Pancreas (tissue), 10 donors: ENCODE results near the gene TUBB4B. TPM values are rescaled to one million over a fixed set of nuclear protein-coding genes. Genes with fewer than 3 reads are reported as not detected.
A peak's percentile ranks its signal among the peaks of the same experiment; 100 is the strongest.

ENCODE experiments used
- ATAC-seq, 4 donors: fragments of 200-7000 bp; cut with Tn5 transposase; one replicate each; pipeline versions ENCODE4 v1.8.0 to v1.9.1; 2020; ENCODE audit warnings: mild to moderate bottlenecking in 4 of 4, moderate library complexity in 4 of 4
- DNase-seq, 6 donors: peaks; one replicate each; pipeline ENCODE4 v3.0.0-alpha.2; 2020
- FAIRE-seq: peaks from 2 replicates; lab custom pipeline; 2012; peaks lifted over from hg19 to GRCh38; lab: Jason Lieb, UNC
- H3K27ac ChIP-seq, 4 donors: fragments of 200-600 bp; sonication (generic); 1 replicate in 3 of 4; 2 replicates in 1 of 4; pipeline versions ENCODE4 v1.5.0 to v1.8.0; 2020
- H3K27me3 ChIP-seq, 4 donors: fragments of 200-600 bp; one replicate each; pipeline ENCODE4 v1.8.0; 2021
- H3K36me3 ChIP-seq, 3 donors: fragments of 200-600 bp; sonication (generic) in 1 of 3; one replicate each; pipeline versions ENCODE4 v1.5.0 to v1.8.0; 2020 to 2021
- H3K4me1 ChIP-seq, 3 donors: fragments of 200-600 bp; one replicate each; pipeline ENCODE4 v1.8.0; 2021
- H3K4me3 ChIP-seq, 4 donors: fragments of 200-600 bp; sonication (generic) in 2 of 4; one replicate each; pipeline versions ENCODE4 v1.5.0 to v1.8.0; 2020 to 2021
- H3K9me3 ChIP-seq, 4 donors: fragments of 200-600 bp; one replicate each; pipeline ENCODE4 v1.8.0; 2021
- CTCF ChIP-seq, 4 donors: fragments of 200-600 bp; sonication (generic) in 3 of 4; IDR thresholded peaks; one replicate each; pipeline versions ENCODE4 v1.5.0 to v1.8.0; 2021; ENCODE audit warnings: antibody characterized with exemption in 4 of 4
- WGBS, 2 donors: extraction: QIAGEN DNeasy Blood & Tissue Kit; methylation state at CpG; one replicate each; pipeline ENCODE4 v1.1.7; 2013; 5-methylcytosine and 5-hydroxymethylcytosine counted together
- intact Hi-C, 3 donors: fragments of 100-400 bp; cut with DNase I; formaldehyde crosslinking; loops; one replicate each; pipeline versions ENCODE4 v1.11.1 to v1.14.2; 2022
- polyA plus RNA-seq, 2 donors: library from polyadenylated mRNA; stranded (reverse); fragments of 200-250 nt; gene quantifications; one replicate each; pipeline ENCODE4 v1.2.3, GENCODE V29; 2013
- total RNA-seq, 6 donors: library from RNA; stranded (reverse); fragmentation: NEBNext Ultra II Directional in 4 of 6; extraction: Animal tissue kit (Norgen Biotek cat#: 25700) in 4 of 6; gene quantifications; one replicate each; pipeline versions ENCODE4 v1.2.1 to v1.2.4, GENCODE V29; 2021 to 2023
- donor health status: healthy with polysubstance abuse.
- donor health status: DM: no; HTN: no; CAD: no; lungs with moderate emphysema.
- donor health status: DM: no; HTN: no; CAD: no.
- donor health status: control.
- donor health status: control.
- donor health status: Bipolar disorder and iron deficiency.
- donor health status: DM: yes; HTN: yes; CAD: no.
- donor health status: DM: no; HTN: no; CAD: no.
- donor health status: DM: no; HTN: no; CAD: no.
- donor health status: DM: yes; HTN: yes; CAD: no.

Gene TUBB4B
- total and polyA plus RNA-seq, 8 donors: 40.9 to 143 (median 72.8) TPM

- Histone ChIP-seq H3K27ac (no peak overlapping the region), H3K36me3 (no peaks in the 10 kb centered on the region), H3K4me1 (peaks cover 0 to 8% (median 0%) of the 10 kb centered on the region in 3 donors), H3K4me3 (no peak overlapping the region), H3K9me3 (no peaks in the 10 kb centered on the region), H3K27me3 (no peaks in the 10 kb centered on the region)
- peak in 2 of 6 donors; percentile 63 to 80 for DNase-seq
- WGBS, 2 donors: 50 to 56% methylated on average over 17 of the region's 18 CpGs
- TF ChIP-seq CTCF (IDR thresholded peaks at IDR 0.05): no peak
- ATAC-seq: no peak
- intact Hi-C loops: no loop called here
- FAIRE-seq: no peak
Observed at GRCh38 chr9:137250329-137251193, 9.5 kb downstream of the TUBB4B start.

DNA sequence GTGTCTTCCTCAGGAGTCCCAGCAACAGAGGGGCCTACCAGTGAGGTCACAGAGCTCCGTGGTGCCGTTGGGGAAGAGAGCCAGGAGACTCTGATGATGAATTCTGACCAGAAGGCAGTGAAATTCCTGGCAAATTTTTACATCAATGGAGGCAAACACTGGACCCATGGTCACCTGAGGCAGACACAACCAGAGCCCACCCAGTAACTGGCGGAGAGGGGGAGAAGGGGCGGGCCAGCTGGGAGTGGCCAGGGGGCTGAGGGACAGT lies 10.0 kb downstream of the TUBB4B start, which contains the start of gene STPG3:
STPG3 (plus strand) TSS at position 93 of the 268 bp plus-strand sequence; CDS start at position 94, 1 bp downstream.
- intact Hi-C loops: no loop called here
- DNase-seq (no peak), FAIRE-seq (no peak), ATAC-seq (no peak)
- no peak within 1 kb of the TSS for H3K27ac ChIP-seq
- H3K36me3 ChIP-seq: no peaks in the 10 kb centered on the region
- no peaks in the 10 kb centered on the region for H3K9me3 ChIP-seq
- no peaks in the 10 kb centered on the region for H3K27me3 ChIP-seq
- 76 to 84% methylated on average over 4 of the region's 4 CpGs for WGBS, 2 donors
- H3K4me1 ChIP-seq: peaks cover 1 to 9% (median 2%) of the 10 kb centered on the region in 3 donors
- no peak for TF ChIP-seq CTCF (IDR thresholded peaks at IDR 0.05)
- H3K4me3 ChIP-seq: no peak within 1 kb of the TSS

GRCh38 chr9:137251490-137252268 lies 10.6 kb downstream of the TUBB4B start:
- no peaks in the 10 kb centered on the region for H3K9me3 ChIP-seq
- TF ChIP-seq CTCF (IDR thresholded peaks at IDR 0.05): no peak
- 90 to 92% methylated on average over 22 of the region's 22 CpGs for WGBS, 2 donors
- no peak overlapping the region for H3K4me3 ChIP-seq
- intact Hi-C loops: no loop called here
- ATAC-seq (no peak), FAIRE-seq (no peak), DNase-seq (no peak)
- H3K27ac ChIP-seq: no peak overlapping the region
- peaks cover 3 to 15% (median 8%) of the 10 kb centered on the region in 3 donors for H3K4me1 ChIP-seq
- no peaks in the 10 kb centered on the region for H3K27me3 ChIP-seq
- no peaks in the 10 kb centered on the region for H3K36me3 ChIP-seq

DNA sequence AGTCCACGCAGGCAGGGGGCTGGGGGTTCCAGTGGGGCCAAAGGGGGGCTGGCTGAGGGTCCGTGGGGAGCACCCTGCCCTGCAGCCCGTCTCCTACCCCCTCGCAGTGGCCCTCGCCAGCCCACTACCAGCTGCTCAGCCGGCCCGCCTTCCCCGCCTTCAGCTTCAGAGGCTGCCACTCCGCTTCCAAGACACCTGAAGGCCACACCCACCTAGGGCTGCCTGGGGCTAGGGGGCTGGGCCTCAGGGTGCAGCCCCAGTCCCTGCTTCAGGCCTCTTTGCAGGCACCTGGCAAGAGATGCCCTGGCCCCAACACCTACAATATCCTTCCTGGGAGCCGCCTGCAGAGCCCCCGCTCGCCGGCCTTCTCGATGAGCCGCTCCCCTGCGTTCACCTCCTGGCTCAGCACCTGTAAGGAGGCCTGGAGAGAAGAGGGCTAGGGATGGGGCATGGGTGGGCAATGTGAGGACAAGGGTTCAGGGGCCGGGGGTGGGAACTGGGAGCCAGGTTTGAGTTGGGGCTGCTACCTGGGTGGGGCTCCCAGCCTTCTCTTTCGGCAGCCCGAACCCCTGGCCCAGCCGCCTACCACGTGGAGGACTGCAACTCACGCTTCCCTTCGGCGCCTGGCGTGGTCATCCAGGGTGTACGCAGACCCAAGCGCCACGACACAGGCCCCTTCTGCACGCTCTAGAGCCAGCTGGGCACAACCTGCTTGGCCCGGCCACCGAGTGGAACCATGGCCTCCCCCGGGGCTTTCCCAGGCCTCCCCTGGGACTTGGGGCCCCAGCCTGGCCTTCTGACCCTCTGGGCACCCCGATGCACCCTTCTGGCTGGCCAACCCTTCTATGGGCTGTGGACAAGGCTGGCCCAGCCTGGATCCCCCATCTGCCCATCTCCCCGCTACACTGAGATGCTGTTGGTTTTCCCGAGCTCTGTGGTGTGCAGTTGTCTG lies 11.7 kb downstream of the TUBB4B start:
- FAIRE-seq (no peak), DNase-seq (no peak), ATAC-seq (peak in 1 of 4 donors; percentile 14)
- Histone ChIP-seq H3K4me1 (peaks cover 3 to 17% (median 10%) of the 10 kb centered on the region in 3 donors), H3K27ac (no peak overlapping the region), H3K9me3 (no peaks in the 10 kb centered on the region), H3K36me3 (no peaks in the 10 kb centered on the region), H3K27me3 (no peaks in the 10 kb centered on the region), H3K4me3 (no peak overlapping the region)
- intact Hi-C loops: no loop called here
- 83 to 91% methylated on average over 32 to 35 of the region's 35 CpGs for WGBS, 2 donors
- no peak for TF ChIP-seq CTCF (IDR thresholded peaks at IDR 0.05)
